ENCODE data around the gene DTX1.

GRCh38 chr12:113075137-113075683 is 18.7 kb downstream of the DTX1 start:
- TF ChIP-seq CTCF (IDR thresholded peaks at IDR 0.05) (no peak), POLR2A (IDR thresholded peaks at IDR 0.05) (no peak)

Measured in tibial nerve (tissue), 3 donors.